Endothelial cell of umbilical vein (primary cell): ENCODE measurements around the gene THSD4. TPM values are rescaled to one million over a fixed set of nuclear protein-coding genes. Genes with fewer than 3 reads are reported as not detected.

Experiments used
- BruUV-seq: library from RNA; stranded (reverse); fragments of 400-500 nt; replicated peaks from 2 replicates; lab custom pipeline; 2021; lab: Mats Ljungman, UMichigan
- CTCF ChIA-PET: fragments of 300-600, 350-600 bp; sonication (Branson Sonifier 250); formaldehyde crosslinking; loops from one replicate; lab custom pipeline; 2021; ENCODE audit warnings: antibody characterized with exemption, inconsistent platforms; lab: Charles Lee
- POLR2A ChIA-PET: fragments of 300-600, 350-600 bp; sonication (Branson Sonifier 250); formaldehyde crosslinking; loops from one replicate; lab custom pipeline; 2021; ENCODE audit warnings: antibody characterized with exemption, inconsistent platforms; lab: Charles Lee
- DNase-seq: peaks from one replicate; pipeline ENCODE4 v3.0.0-alpha.2; 2011; ENCODE audit warnings: low read depth, low spot score
- FAIRE-seq: peaks from 2 replicates; lab custom pipeline; 2011; peaks lifted over from hg19 to GRCh38; lab: Jason Lieb, UNC
- H2AFZ ChIP-seq: 2 replicates; pipeline ENCODE4 v1.6.0; 2012; ENCODE audit warnings: low read depth, low read length, control low read depth, inconsistent platforms
- H3K27ac ChIP-seq: 2 replicates; pipeline ENCODE4 v1.5.1; 2011; ENCODE audit warnings: low read depth, mild to moderate bottlenecking, control low read depth, low read length, moderate library complexity; ENCODE audit not compliant: insufficient read depth
- H3K27me3 ChIP-seq, 2 experiments: 2 replicates each; pipeline versions ENCODE4 v1.6.0 to v1.6.1; 2011; ENCODE audit warnings: low read length in 2 of 2, mixed read lengths in 1 of 2; ENCODE audit not compliant: control insufficient read depth in 2 of 2, insufficient read depth in 2 of 2
- H3K36me3 ChIP-seq, 2 experiments: 2 replicates in 1 of 2; 3 replicates in 1 of 2; pipeline ENCODE4 v1.5.1; 2011; ENCODE audit warnings: low read length in 2 of 2, mild to moderate bottlenecking in 1 of 2, moderate library complexity in 1 of 2; ENCODE audit not compliant: control insufficient read depth in 2 of 2, insufficient read depth in 2 of 2; ENCODE audit errors: extremely low read depth in 1 of 2
- H3K4me1 ChIP-seq: 3 replicates; pipeline ENCODE4 v1.5.1; 2011; ENCODE audit warnings: mild to moderate bottlenecking, low read length; ENCODE audit not compliant: control insufficient read depth, insufficient read depth; ENCODE audit errors: extremely low read depth
- H3K4me2 ChIP-seq: 2 replicates; pipeline ENCODE4 v1.6.1; 2011; ENCODE audit warnings: low read length, control low read depth, mixed read lengths; ENCODE audit not compliant: insufficient read depth
- H3K4me3 ChIP-seq, 3 experiments: fragments of 200-600 bp in 1 of 3; sonication (generic), shearing (Covaris generic) in 1 of 3; replicated peaks in 1 of 3; 2 replicates each; pipeline ENCODE4 v1.5.1; 2011 to 2016; ENCODE audit warnings: control low read depth in 3 of 3, low read length in 3 of 3, mild to moderate bottlenecking in 2 of 3, inconsistent platforms in 1 of 3, low read depth in 1 of 3, moderate library complexity in 1 of 3; ENCODE audit not compliant: insufficient read depth in 1 of 3
- H3K79me2 ChIP-seq: 2 replicates; pipeline ENCODE4 v1.6.0; 2012; ENCODE audit warnings: low read length, inconsistent platforms; ENCODE audit not compliant: control insufficient read depth, insufficient read depth
- H3K9ac ChIP-seq: replicated peaks from 2 replicates; pipeline ENCODE3; 2011; ENCODE audit warnings: low read length, control low read depth; ENCODE audit not compliant: insufficient read depth; ENCODE audit errors: extremely low read depth
- H3K9me1 ChIP-seq: replicated peaks from 3 replicates; pipeline ENCODE4 v1.6.0; 2011; ENCODE audit warnings: mild to moderate bottlenecking, low read length; ENCODE audit not compliant: control insufficient read depth, insufficient read depth; ENCODE audit errors: extremely low read depth
- H3K9me3 ChIP-seq: replicated peaks from 2 replicates; pipeline ENCODE4 v1.5.1; 2012; ENCODE audit warnings: low read length, inconsistent platforms; ENCODE audit not compliant: control insufficient read depth, insufficient read depth
- H4K20me1 ChIP-seq: replicated peaks from 2 replicates; pipeline ENCODE3; 2011; ENCODE audit warnings: mild to moderate bottlenecking, low read length; ENCODE audit not compliant: control insufficient read depth, insufficient read depth; ENCODE audit errors: extremely low read depth
- EZH2 ChIP-seq: IDR thresholded peaks from 2 replicates; pipeline ENCODE4 v1.6.1; 2012; ENCODE audit warnings: borderline replicate concordance, low read depth, mild to moderate bottlenecking, moderate library complexity, low read length, inconsistent platforms; ENCODE audit not compliant: severe bottlenecking
- JUN ChIP-seq: IDR thresholded peaks from 2 replicates; pipeline ENCODE4 v1.6.1; 2011; ENCODE audit warnings: borderline replicate concordance, low read depth; ENCODE audit not compliant: insufficient read length, insufficient read depth
- MAX ChIP-seq: IDR thresholded peaks from 2 replicates; pipeline ENCODE4 v1.6.1; 2011; ENCODE audit not compliant: insufficient read depth, insufficient read length
- MYC ChIP-seq: IDR thresholded peaks from one replicate; pipeline ENCODE4 v1.6.1; 2011; ENCODE audit warnings: mild to moderate bottlenecking, low read depth, low read length
- POLR2A ChIP-seq: IDR thresholded peaks from 2 replicates; pipeline ENCODE4 v1.6.1; 2012; ENCODE audit warnings: low read depth, mild to moderate bottlenecking, control low read depth, low read length
- POLR2AphosphoS5 ChIP-seq: IDR thresholded peaks from 2 replicates; pipeline ENCODE4 v1.6.1; 2012; ENCODE audit warnings: low read depth, mild to moderate bottlenecking, control low read depth, low read length, moderate library complexity; ENCODE audit not compliant: insufficient read depth
- dilution Hi-C: fragments of 300-500 bp; cut with MboI; formaldehyde crosslinking; loops from one replicate; pipeline ENCODE4 v1.15.0; 2019; ENCODE audit warnings: low sequenced_read_pairs; ENCODE audit not compliant: extremely low pct_ligation_motif_present
- intact Hi-C: fragments of 100-400 bp; cut with micrococcal nuclease; formaldehyde crosslinking; loops from one replicate; pipeline ENCODE4 v1.10.0; 2022
- polyA plus RNA-seq, 4 experiments: library from polyadenylated mRNA; depleted of rRNA in 3 of 4; stranded (reverse) in 3 of 4; unstranded in 1 of 4; fragments of >200 nt; gene quantifications; 2 replicates each; pipeline versions ENCODE4 v1.2.1 to v1.2.3, GENCODE V29; 2011 to 2012; ENCODE audit warnings: missing spikeins in 1 of 4
- total RNA-seq: library from RNA; stranded (reverse); gene quantifications from 2 replicates; pipeline ENCODE4 v1.2.3, GENCODE V29; 2021
- TF ChIP-seq, protein P1 (sequence below), 2 donors: IDR thresholded peaks; 1 replicate in 1 of 2; 2 replicates in 1 of 2; pipeline ENCODE4 v1.5.1; 2011; ENCODE audit warnings: low read length in 2 of 2, mild to moderate bottlenecking in 2 of 2, moderate library complexity in 2 of 2, control low read depth in 1 of 2, inconsistent platforms in 1 of 2, low read depth in 1 of 2; ENCODE audit not compliant: insufficient read depth in 1 of 2; ENCODE audit errors: extremely low read depth in 1 of 2

THSD4 gene
- total and polyA plus RNA-seq, 2 donors (not counting 3 experiments of a cell fraction or from before 2014, with no cell fraction given) = 9.9 to 25.4 TPM

- FAIRE-seq = no peak
- no peak overlapping the region for H3K9ac ChIP-seq
- no peaks in the 10 kb centered on the region for H3K36me3 ChIP-seq
- no peak overlapping the region for H2AFZ ChIP-seq
- peaks cover 12 to 14% of the 10 kb centered on the region in 2 experiments for H3K27me3 ChIP-seq
- no peaks in the 10 kb centered on the region for H3K9me3 ChIP-seq
- ChIA-PET CTCF (interaction anchor here (0.7 kb wide), 1 partner anchor 13 kb away, joined by 3 read pairs; no protein-coding TSS in a partner anchor), POLR2A (no interaction called here)
- TF ChIP-seq JUN (no peak), MYC (no peak), POLR2AphosphoS5 (no peak), EZH2 (no peak), POLR2A (no peak)
- TF ChIP-seq, protein P1, sequence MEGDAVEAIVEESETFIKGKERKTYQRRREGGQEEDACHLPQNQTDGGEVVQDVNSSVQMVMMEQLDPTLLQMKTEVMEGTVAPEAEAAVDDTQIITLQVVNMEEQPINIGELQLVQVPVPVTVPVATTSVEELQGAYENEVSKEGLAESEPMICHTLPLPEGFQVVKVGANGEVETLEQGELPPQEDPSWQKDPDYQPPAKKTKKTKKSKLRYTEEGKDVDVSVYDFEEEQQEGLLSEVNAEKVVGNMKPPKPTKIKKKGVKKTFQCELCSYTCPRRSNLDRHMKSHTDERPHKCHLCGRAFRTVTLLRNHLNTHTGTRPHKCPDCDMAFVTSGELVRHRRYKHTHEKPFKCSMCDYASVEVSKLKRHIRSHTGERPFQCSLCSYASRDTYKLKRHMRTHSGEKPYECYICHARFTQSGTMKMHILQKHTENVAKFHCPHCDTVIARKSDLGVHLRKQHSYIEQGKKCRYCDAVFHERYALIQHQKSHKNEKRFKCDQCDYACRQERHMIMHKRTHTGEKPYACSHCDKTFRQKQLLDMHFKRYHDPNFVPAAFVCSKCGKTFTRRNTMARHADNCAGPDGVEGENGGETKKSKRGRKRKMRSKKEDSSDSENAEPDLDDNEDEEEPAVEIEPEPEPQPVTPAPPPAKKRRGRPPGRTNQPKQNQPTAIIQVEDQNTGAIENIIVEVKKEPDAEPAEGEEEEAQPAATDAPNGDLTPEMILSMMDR (IDR thresholded peaks at IDR 0.05; ENCODE audit: extremely low read depth in 1 of 2, insufficient read depth in 1 of 2, low read depth in 1 of 2, low read length in 2 of 2) = no peak
- H3K4me3 ChIP-seq = no peak overlapping the region
- DNase-seq = no peak
- H3K9me1 ChIP-seq = no peaks in the 10 kb centered on the region
- H3K27ac ChIP-seq = no peak overlapping the region
- dilution Hi-C loops = no loop called here
- no peaks in the 10 kb centered on the region for H3K79me2 ChIP-seq
- intact Hi-C loops = no loop called here
- no peaks in the 10 kb centered on the region for H4K20me1 ChIP-seq
- no peak overlapping the region for H3K4me2 ChIP-seq
- H3K4me1 ChIP-seq = no peaks in the 10 kb centered on the region
- BruUV-seq = no TSS peak
Measured at GRCh38 chr15:71084264-71084663, 31.0 kb upstream of the THSD4 start.

DNA sequence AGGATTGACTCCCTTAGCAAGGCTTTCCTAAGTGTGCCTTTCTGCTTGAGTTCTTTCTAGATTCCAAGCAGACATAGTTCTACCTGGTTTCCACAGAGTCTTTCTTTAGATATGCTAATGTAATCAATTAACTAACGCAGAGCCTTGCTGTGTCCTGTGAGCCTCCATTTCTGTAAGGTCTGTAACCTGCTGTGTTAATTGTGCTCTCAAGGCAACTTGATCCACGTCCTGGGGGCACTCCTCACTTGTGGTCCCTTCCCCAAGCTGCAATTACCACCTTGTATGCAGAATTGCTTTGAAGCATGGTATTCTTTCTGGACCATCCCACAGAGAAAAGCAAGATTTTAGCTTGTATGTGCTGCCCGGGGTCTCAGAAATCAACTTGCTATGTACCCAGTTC, 29.5 kb upstream of the THSD4 start:
- Histone ChIP-seq H4K20me1 (no peaks in the 10 kb centered on the region), H3K79me2 (no peaks in the 10 kb centered on the region), H3K4me2 (no peak overlapping the region), H3K27me3 (peaks cover 11 to 12% of the 10 kb centered on the region in 2 experiments), H3K4me3 (no peak overlapping the region), H3K27ac (no peak overlapping the region), H3K4me1 (no peaks in the 10 kb centered on the region), H3K9ac (no peak overlapping the region), H2AFZ (no peak overlapping the region), H3K9me1 (no peaks in the 10 kb centered on the region), H3K9me3 (no peaks in the 10 kb centered on the region), H3K36me3 (no peaks in the 10 kb centered on the region)
- ChIA-PET CTCF (no interaction called here), POLR2A (no interaction called here)
- dilution Hi-C loops (no loop called here), intact Hi-C loops (no loop called here)
- FAIRE-seq (no peak), DNase-seq (no peak)
- TF ChIP-seq JUN = no peak
- TF ChIP-seq MAX = no peak
- no peak for TF ChIP-seq POLR2A
- BruUV-seq = no TSS peak
